Measurements from ENCODE around the gene EIF4B.

Gene EIF4B

DNA sequence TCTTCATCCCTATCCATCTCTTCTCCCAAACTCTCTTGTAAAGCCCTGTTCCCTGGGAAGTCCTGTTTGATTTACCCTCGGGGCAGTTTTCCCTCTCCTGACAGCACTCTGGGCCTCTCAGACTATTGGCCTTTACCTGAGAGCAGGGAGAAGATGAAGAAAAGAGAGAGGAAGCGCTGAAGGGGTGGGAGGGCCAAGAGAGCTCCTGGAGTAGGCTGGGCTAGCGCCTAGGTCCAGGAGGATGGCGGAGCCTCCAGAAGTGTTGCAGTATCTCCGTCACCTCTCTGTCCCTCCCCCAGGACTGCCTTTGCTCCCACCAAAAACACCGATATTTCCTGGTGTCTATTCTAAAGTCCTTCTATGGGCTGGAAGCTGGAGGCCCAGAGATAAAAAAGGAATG lies 85.5 kb downstream of the EIF4B start:
- no peak for TF ChIP-seq CTCF (IDR thresholded peaks at IDR 0.05)
- H3K27ac Mint-ChIP-seq = no peak overlapping the region

More for the DNA sequence above, 85.5 kb downstream of the EIF4B start:
- Mint-ChIP-seq H3K27me3 (ENCODE audit: low read depth, poor library complexity) (peaks cover 48% of the 10 kb centered on the region), H3K4me3 (no peak overlapping the region), H3K36me3 (ENCODE audit: low read depth) (no peaks in the 10 kb centered on the region), H3K9me3 (no peaks in the 10 kb centered on the region), H3K4me1 (peaks cover 20% of the 10 kb centered on the region)
- no peak for DNase-seq
